ENCODE results near the gene TRIP12. TPM values are rescaled to one million over a fixed set of nuclear protein-coding genes. Genes with fewer than 3 reads are reported as not detected.
"Not testable (repeated sequence)": the region's sequence is repeated elsewhere in the genome, so short reads cannot be mapped to it uniquely, and the experiment has no call there.

Gene TRIP12
- total RNA-seq, 4 donors from 2014 or later = 112 to 156 (median 129) TPM

DNA sequence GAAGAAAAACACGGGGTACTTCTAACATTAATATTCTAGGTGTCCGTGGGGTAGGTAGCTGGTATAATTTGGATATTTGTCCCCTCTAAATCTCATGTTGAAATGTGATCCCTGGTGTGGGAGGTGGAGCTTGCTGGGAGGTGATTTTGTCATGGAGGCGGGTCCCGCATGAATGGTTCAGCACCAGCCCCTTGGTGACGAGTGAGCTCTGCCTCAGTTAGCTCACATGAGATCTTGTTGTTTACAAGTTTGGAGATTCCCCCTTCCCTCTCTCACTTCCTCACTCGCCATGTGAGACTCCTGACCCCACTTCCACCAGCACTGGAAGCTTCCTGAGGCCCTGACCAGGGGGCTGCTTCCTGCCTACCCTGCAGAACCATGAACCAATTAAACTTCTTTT, 172.0 kb downstream of the TRIP12 start:
- DNase-seq (ENCODE audit: low spot score in 2 of 2) = no peak
- no peak overlapping the region for H3K4me3 ChIP-seq (ENCODE audit: low read depth, poor library complexity, severe bottlenecking)
- no peak for TF ChIP-seq POLR2A (IDR thresholded peaks at IDR 0.05)
- TF ChIP-seq, protein P1, sequence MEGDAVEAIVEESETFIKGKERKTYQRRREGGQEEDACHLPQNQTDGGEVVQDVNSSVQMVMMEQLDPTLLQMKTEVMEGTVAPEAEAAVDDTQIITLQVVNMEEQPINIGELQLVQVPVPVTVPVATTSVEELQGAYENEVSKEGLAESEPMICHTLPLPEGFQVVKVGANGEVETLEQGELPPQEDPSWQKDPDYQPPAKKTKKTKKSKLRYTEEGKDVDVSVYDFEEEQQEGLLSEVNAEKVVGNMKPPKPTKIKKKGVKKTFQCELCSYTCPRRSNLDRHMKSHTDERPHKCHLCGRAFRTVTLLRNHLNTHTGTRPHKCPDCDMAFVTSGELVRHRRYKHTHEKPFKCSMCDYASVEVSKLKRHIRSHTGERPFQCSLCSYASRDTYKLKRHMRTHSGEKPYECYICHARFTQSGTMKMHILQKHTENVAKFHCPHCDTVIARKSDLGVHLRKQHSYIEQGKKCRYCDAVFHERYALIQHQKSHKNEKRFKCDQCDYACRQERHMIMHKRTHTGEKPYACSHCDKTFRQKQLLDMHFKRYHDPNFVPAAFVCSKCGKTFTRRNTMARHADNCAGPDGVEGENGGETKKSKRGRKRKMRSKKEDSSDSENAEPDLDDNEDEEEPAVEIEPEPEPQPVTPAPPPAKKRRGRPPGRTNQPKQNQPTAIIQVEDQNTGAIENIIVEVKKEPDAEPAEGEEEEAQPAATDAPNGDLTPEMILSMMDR (IDR thresholded peaks at IDR 0.05) = no peak
- 88 to 90% methylated on average over 6 of the region's 6 CpGs for WGBS, 2 donors
- intact Hi-C loops (cut with DNase I; ENCODE audit: low total_unique reads) = no loop called here

DNA sequence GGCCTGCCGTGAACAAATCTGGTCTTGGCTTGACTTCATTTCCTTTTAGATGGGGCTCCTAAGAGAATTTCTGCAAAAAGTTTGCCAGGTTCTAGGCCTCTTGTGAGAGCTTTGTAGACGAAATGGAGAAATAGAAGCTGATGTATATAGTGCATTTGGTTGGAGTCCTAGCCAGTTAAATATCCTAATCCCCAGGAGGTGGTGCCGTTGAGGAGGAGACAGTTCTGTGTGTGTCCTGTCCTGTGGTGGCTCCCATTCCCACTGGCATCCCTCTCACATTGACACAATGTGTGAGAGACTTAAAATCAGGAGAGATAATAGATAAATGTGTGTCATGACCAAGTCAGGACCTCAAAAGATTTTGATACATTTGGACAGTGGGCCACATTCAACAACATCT, 172.9 kb downstream of the TRIP12 start:
- no peak overlapping the region for H3K4me3 ChIP-seq (ENCODE audit: low read depth, poor library complexity, severe bottlenecking)
- intact Hi-C loops (cut with DNase I; ENCODE audit: low total_unique reads) = no loop called here
- 79 to 84% methylated on average over 3 of the region's 3 CpGs for WGBS, 2 donors
- DNase-seq (ENCODE audit: low spot score in 2 of 2) = no peak
- no peak for TF ChIP-seq POLR2A (IDR thresholded peaks at IDR 0.05)
- TF ChIP-seq, protein P1 (IDR thresholded peaks at IDR 0.05) = no peak

DNA sequence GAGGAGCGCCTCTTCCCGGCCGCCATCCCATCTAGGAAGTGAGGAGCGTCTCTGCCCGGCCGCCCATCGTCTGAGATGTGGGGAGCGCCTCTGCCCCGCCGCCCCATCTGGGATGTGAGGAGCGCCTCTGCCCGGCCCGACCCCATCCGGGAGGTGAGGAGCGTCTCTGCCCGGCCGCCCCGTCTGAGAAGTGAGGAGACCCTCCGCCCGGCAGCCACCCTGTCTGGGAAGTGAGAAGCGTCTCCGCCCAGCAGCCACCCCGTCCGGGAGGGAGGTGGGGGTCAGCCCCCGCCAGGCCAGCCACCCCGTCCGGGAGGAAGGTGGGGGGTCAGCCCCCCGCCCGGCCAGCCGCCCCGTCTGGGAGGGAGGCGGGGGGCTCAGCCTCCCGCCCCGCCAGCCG, 179.1 kb downstream of the TRIP12 start:
- WGBS, 2 donors = 94 to 99% methylated on average over 18 to 28 of the region's 35 CpGs
- intact Hi-C loops (cut with DNase I; ENCODE audit: low total_unique reads); H3K4me3 ChIP-seq (ENCODE audit: low read depth, poor library complexity, severe bottlenecking); DNase-seq (ENCODE audit: low spot score in 2 of 2): not testable (repeated sequence)

DNA sequence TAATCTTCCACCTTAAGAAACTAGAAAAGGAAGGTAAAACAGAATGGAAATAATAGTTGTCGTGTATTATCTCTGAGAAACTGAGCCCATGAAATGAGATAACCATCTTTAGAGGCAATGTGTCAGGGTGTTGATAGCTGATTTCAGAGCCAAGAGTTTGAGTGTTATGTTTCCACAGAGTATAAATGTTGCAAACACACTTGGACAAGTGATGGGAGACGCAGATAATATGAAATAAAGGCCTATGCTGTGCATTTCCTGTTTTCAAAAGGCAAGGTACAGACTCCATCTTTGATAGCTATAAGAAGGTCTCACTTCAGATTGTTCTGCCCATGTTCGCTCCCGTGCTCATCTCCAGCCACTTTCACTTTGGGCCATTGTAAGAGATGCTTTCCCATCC, 181.5 kb downstream of the TRIP12 start:
- intact Hi-C loops (cut with DNase I; ENCODE audit: low total_unique reads) = no loop called here
- WGBS, 2 donors = 86 to 87% methylated on average over 4 of the region's 4 CpGs
- no peak for TF ChIP-seq POLR2A (IDR thresholded peaks at IDR 0.05)
- TF ChIP-seq, protein P1 (IDR thresholded peaks at IDR 0.05) = no peak
- DNase-seq (ENCODE audit: low spot score in 2 of 2) = no peak
- H3K4me3 ChIP-seq (ENCODE audit: low read depth, poor library complexity, severe bottlenecking) = no peak overlapping the region

DNA sequence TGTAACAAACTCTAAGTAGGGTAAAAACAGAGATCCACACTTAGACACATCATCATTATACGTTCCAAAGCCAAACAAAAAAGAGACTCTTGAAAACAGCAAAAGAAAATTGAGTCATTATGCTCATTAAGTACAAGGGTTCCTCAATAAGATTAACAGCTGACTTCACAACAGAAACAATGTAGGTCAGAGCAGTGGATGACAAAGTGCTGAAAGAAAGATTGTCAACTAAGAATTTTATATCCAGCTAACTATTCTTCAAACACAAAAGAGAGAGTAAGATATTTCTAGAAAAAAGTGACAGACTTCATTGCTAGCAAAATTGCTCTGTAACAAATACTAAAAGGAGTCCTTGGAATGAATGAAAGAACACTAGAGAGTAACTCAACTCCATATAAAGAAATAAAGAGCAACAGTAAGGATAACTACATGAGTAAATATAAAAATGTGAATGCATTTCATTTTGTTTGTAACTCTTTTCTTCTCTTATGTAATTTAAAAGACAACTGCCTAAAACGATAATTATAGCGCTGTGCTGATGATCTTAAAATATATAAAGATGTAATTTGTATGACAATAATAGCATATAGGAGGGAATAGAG, 183.7 kb downstream of the TRIP12 start:
- no peak for DNase-seq (ENCODE audit: low spot score in 2 of 2)
- WGBS, 2 donors = 87 to 90% methylated on average over 3 of the region's 3 CpGs
- no peak for TF ChIP-seq POLR2A (IDR thresholded peaks at IDR 0.05)
- TF ChIP-seq, protein P1 (IDR thresholded peaks at IDR 0.05) = no peak
- no peak overlapping the region for H3K4me3 ChIP-seq (ENCODE audit: low read depth, poor library complexity, severe bottlenecking)
- intact Hi-C loops (cut with DNase I; ENCODE audit: low total_unique reads) = no loop called here

DNA sequence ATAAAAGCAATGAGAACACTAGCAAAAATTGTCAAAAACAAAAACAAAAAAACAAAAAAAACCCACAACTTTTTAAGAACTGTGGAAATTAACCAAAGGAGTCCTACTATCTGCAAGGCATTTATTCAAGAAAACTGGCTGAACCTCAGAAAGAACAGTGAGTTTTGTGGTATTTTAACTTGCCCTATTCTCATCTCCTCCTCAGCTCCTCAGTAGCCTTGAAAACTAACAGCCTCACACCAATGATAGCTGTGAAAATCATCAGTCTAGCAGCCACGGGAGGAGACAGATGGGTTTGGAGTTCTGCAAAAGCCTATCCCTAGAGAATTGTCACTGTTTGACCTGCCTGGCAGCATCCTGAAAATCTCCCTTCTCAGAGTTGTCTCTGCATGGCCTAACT, 187.4 kb downstream of the TRIP12 start:
- H3K4me3 ChIP-seq (ENCODE audit: low read depth, poor library complexity, severe bottlenecking) = no peak overlapping the region
- TF ChIP-seq, protein P1 (IDR thresholded peaks at IDR 0.05) = no peak
- no peak for TF ChIP-seq POLR2A (IDR thresholded peaks at IDR 0.05)
- intact Hi-C loops (cut with DNase I; ENCODE audit: low total_unique reads) = loop anchor here (1.0 kb wide), 1 partner anchor 30 kb away; no protein-coding TSS in a partner anchor
- no peak for DNase-seq (ENCODE audit: low spot score in 2 of 2)
- 83 to 88% methylated on average over 1 of the region's 1 CpG for WGBS, 2 donors
